GM21619 (cell line): Measurements from ENCODE around the gene PDE7B.
A peak's percentile ranks its signal among the peaks of the same experiment; 100 is the strongest.

Experiments used
- ATAC-seq: cut with Tn5 transposase; IDR thresholded peaks from one replicate; pipeline ENCODE4 v1.9.1; 2021; ENCODE audit not compliant: unreplicated experiment

The PDE7B gene

DNA sequence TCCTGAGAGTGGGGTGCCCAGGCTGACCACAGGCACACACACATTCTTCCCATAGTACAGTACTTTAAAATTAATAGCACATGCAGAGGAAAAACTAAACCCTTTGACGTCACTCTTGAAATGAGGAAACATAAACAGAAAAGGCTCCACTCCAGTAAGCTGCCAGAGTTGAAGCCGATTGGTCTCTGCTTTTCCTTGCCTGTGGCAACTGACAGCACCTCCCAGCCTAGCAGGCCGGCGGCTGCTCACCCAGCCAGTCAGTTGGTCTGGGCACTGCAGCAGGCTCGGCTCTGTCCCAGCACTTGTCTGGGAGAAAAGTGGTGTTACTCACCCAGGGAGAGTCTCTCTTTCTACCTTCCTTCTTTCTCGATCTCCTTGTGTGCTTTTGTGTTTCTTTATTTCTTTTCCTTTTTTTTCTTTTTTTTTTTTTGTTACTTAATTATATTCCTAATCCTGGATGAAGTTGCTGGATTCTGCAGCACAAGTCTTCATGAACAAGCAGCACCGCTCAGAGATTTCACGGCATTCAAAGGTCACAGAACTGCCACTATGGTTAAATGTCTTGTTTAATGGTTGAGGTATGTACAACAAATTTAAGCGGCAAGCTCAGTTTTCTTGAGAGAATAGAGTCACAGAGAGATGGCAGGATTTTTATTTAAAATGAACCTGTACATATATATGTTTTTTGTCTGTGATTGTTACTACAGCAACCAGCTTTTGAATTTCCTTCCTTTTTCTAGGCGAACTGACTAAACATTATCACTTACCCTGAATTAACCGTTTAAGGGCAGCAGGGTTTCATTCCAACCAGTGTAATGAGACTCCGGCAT, at the start of gene PDE7B:
Gene PDE7B (plus strand): TSS at position 260 of the 830 bp plus-strand sequence.
- peak; percentile 83 for ATAC-seq

DNA sequence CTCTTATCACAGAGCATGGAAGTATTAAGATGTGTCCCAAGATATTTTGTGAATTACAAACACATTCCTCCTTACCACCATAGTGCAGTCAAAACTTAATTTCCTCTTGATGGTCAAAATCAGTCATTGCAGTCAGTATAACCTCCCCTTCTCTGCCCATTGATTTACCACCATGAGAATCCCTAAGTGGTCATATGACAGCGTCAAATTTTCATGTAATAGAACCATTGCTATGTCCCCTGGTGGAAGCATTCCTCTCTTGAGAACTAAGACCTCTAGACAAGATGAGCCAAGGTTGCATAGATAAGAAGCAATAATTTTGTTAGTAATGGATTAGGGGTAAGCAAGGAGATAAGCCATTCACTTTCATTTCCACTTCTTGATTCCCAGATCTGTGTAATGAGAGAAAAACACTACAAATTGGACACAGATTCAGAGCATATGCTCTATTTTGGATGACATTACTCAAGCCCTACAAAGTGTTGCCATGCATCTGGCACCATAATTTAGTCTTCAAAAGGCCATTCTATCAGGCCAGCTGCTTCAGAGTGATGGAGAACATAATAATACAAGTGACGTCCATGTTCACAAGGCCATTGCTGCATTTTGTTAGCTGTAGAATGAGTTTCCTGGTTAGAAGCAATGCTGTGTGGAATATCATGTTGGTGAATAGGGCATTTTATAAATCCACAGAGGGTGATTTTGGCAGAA, 49.6 kb upstream of the PDE7B start:
- no peak for ATAC-seq

DNA sequence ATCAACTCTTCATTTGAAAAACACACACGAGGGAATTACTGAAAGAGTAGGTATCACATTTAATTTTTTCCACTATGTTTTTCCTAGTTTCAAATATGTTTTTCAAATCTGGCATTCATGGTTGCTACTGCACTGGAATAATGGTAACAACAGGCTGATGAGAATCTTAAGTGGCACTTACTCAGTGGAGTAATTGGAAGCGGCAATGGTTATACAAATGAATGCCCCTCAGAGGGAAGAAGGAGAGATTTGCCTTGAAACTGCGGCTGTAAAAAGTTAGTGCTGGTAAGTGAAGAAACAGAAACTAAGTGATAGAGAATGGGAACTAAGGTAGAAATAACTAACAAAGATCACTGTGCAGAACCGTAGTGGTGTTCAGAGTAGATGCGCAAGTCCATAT, 41.0 kb upstream of the PDE7B start:
- no peak for ATAC-seq

DNA sequence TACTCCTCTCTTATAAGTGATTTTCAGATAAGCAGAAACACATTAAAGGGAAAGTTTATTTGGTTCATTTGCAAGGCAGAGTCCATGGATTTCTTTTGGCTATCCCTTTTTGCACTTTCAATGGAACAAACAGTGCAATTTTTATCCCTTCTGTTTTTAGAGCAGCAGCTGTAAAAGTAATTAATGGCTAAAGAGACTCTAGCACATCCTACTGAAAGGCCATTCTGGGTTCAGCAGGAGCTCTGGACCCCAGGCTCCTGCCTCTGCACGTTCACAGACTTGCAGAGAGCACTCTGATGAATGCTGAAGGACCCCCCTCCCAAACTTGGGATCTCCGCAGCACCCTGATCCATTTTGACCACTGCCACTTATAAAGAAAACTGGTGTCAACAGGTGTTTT, 40.3 kb upstream of the PDE7B start:
- no peak for ATAC-seq

DNA sequence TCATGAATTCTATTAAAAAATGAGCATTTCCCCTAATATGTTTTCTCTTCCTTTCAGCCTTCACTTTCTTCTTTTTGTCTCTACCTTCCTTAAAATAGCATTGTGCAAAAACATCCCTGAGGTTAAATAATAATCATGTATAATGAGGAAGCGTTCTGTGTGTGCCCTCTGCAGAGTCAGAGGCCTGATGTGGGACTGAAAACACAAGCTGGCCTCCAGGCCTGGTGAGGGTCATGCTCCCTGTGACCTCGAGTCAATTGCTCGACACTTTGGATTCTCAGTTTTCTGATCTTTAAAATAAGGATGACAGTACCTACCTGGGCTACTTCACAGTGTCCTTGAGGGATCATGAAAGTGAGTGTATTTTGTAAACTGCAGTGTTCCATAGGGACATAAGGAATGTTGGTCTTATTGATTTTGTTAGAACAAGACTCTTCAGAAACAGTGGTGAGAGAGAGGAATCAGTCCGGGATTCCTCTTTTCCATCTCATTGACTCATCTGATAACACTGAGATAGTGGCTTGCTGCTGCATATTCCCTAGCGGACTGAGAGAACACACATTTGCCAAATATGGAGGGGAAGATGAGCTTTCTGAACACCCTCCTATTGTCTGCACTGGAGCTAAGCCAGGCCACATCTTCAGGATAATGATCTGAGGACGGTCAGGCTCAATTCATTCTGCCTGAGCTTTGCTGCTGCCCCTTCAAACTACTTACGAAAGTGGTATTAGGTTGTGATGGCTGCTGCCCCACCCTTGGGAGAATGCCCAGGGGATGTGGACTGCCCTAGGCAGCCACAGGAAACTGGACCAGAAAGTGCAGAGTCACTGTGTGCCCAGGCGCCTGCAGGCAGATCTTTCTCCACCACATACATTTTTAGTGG, 39.6 kb upstream of the PDE7B start:
- no peak for ATAC-seq

DNA sequence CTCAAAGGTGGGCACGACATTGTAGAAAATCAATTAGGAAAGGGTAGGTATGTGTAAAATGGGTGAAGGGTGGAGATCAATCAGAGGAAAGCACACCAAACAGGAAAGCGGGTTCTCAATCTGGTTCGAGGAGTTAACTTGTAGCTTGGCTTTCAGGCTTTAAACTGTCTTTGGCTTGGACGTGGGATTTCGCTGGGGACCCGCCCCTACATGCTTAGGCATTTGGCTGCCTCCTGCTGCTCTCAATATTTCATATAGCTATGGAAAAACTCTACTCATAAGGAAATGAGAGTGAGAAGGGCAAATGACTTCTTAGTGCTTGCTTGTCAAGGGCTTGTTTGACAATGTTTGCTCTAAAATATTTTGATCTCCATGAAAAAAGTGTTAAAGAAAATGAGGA, 38.1 kb upstream of the PDE7B start:
- ATAC-seq, result no peak

DNA sequence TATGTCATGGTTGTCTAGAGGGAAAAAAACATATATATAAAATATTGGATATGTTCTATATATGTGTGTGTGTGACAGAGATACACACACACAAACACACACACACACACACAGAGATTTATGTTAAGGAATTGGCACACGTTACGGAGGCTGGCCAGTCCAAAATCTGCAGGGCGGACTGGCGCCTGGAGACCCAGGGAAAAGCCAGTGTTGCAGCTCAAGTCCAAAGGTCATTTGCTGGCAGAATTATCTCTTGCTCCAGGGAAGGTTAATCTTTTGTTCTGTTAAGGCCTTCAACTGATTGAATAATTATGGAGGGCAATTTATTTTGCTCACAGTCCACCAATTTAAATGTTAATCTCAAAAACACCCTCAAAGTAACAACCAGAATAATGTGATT, 37.5 kb upstream of the PDE7B start:
- no peak for ATAC-seq

DNA sequence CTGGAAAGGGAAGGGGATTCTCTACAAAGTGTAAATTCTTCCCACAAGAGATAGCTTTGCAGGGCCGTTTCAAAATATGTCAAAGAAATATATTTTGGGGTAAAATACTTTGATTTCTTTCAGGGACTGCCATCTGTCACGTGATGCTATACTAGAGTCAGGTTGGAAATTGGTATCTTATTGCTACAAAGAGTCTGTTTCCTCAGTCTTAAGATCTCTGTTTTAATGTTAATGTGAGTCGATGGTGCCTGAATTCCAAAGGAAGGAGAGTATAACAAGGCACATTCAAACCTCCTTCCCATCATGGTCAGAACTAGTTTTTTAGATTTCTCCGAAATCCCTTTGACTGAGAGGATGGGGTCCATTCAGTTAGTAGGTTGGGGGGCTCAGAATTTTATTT, 36.3 kb upstream of the PDE7B start:
- ATAC-seq, result no peak

DNA sequence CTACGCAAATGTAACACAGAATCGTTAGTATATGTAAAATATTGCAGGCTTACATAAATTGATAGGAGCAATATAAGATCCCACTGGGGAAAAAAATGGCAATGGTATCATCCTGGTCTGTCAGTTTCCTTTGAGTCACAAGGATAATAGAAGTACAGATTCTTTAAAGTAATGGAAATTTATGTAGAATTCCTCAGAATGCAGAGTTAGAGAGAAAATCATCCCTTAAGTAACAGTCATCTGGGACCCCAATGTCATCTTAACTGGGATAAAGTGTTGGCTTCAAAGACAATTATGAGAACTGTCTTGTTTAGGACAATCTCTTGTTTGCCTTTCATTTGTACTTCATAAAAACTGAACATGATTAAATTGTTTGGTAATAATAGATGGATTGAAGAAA, 34.5 kb upstream of the PDE7B start:
- no peak for ATAC-seq

DNA sequence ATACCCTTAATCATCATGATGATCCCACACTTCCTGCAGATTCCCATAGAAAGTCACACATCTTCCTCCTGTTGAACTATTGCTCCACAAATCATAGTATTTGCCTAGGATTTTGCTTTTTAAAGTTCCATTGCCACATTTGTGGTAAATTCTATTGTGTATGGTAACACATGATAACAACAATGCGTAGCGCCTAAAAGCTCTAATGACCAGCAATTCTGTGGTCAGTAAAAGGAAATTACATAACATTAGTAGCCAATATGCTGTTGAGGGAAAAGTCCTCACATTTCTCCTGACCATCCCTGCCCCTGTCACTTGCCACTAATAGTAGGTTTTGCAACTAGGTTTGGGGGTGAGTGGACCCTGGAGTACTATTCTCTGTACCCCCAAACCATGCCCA, 31.8 kb upstream of the PDE7B start:
- ATAC-seq, result no peak

DNA sequence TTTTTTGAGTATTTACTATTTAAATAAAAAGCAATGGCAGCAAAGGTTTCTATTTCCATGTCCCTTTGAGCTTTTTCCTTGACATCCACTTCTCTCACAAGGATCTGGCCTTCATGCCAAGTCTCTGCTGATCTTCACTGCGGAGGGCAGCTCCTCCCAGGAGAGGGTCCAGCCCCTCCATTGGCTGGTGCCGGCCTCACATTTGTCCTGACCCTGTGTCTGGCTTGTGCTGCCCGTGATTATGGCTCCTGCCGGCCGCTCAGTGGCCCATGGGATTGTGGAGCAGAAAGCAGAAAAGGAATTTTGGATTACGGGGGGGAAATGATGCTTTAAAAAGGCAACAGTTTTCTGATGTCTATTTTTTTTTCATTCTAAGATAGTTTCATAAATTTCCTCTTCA, 31.2 kb upstream of the PDE7B start:
- no peak for ATAC-seq

DNA sequence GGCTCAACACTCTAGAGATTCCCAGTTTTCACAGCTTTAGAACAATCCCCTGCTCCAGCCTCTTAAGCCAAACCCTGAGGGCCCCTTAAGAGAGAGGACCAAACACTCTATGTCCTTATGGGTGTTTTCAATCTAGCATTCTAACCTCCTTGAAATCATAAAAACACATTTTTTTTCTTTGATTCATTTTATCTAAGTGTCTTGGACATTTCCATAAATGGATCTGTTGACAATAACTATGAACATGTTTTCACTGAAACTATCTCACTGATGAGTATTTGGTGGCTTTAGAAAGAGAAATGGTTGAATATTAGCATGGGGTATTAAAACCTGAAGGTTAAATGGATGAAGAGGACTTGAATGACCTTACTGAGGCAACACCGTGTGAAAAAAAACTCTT, 27.6 kb upstream of the PDE7B start:
- ATAC-seq, result no peak

DNA sequence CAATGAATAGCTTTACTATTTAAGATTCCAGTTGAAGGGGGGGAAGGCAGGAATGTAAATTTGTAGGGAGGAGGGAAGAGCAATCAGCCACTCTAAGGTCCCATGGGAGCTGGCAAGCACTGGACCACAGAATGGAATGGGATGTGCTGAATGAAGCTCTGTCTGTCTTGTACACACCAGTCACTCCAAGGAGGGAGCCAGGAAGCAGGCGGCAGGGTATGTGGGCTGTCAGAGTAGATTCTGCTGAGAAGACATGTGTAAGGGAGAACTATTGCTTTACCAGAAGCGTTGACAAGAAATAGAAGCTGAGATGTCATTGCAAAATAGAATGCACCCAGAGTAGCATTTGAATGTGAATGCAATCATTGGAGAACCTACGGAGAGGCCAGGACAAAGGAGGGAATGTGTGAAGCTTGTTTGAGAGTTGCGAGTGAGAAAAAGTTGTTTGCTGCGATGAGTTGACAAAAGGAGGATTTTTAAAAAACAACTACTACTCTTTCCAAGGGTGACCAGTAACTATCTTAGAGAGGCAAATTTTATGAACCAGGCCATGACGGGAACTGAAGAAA, 25.2 kb upstream of the PDE7B start:
- no peak for ATAC-seq

DNA sequence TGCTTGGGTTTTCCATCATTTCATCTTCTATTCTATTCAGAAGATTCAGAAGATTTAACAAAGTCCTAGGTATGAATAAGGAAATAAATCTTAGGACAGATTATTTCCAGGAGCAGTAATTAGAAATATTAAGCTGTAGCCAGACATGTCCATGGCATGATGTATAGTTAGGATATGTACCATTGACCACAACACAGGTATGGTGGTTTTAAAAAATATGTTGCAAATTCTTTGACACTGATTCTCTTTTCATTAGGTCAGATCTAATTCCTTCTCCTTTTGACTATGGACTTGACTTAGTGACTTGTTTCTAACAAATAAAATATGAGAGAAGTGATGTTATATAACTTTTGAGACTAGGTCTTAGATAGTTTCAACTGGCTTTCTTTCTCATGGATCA, 23.5 kb upstream of the PDE7B start:
- ATAC-seq, result no peak

DNA sequence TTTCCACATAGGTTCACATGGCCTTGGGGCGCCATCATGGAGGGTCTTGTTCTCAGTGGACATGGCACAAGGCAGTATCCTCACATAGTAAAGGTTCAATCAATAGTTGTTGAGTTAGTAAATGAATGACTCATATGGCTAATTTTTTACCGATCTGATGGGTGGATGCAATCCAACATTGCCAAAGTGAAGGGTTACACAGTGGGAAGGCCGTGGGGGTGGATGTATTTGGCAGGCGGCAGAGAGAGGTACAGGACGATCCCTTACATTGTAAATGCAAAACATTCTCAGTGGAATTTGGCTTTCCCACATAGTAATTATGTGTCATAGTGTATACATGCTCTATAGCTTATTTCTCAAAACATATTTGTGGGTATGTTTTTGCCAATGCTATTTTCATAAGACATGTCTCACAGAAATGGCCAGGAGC, 21.0 kb upstream of the PDE7B start:
- ATAC-seq, result no peak

DNA sequence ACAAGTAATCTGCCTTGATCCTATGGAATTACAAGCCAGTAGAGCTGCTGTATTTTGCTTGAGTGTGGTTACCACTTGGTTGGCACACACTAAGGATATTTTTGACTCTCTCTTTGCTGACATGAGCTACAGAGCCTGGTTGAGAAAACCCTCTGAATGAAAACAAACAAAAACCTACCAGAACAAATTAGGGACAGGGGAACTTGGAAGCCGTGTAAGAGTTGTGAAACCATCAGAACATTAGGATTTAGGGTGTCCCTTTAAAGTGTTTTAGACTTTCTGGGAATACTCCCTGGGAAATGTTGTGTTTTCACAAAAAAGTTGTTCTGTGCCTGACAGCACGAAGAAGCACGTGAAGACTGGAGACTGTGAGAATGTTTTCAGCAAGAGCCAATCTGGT, 20.5 kb upstream of the PDE7B start:
- no peak for ATAC-seq

DNA sequence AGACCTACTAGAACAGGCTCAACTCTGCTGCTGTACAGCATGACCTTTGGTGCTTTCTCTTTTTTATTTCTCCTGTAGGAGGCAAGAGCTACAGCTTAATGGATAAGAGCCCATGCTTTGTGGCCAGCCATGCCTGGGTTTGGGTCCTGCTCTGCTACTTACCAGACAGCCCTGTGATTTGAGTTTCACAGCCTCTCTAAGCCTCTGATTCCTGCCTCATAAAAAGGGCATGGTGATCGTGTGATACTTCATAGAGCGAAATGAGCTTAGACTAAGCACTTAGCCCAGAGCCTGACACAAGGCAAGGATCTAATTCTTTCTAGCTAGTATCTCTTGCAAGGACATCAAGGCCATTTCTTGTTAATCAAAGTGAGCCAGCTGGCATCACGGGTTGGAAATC, 19.3 kb upstream of the PDE7B start:
- ATAC-seq, result no peak

DNA sequence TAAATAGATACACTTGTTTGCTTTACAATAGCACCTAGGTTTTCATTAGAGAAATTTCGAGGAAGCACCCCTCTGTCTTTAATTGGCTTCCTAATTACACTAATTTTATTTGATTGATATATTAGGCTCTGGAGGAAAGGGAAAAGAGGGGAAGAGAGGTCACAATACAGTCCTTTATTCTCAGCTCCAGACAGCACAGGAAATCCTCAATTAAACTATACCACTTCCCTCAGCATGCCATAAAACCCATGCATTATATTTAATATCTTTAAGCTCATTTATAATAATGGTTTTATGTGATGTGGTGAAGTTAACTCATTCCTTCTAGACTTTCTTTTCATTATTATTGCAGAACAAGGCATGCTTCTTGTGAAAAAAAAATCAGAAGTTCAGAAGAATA, 17.7 kb upstream of the PDE7B start:
- ATAC-seq, result no peak

DNA sequence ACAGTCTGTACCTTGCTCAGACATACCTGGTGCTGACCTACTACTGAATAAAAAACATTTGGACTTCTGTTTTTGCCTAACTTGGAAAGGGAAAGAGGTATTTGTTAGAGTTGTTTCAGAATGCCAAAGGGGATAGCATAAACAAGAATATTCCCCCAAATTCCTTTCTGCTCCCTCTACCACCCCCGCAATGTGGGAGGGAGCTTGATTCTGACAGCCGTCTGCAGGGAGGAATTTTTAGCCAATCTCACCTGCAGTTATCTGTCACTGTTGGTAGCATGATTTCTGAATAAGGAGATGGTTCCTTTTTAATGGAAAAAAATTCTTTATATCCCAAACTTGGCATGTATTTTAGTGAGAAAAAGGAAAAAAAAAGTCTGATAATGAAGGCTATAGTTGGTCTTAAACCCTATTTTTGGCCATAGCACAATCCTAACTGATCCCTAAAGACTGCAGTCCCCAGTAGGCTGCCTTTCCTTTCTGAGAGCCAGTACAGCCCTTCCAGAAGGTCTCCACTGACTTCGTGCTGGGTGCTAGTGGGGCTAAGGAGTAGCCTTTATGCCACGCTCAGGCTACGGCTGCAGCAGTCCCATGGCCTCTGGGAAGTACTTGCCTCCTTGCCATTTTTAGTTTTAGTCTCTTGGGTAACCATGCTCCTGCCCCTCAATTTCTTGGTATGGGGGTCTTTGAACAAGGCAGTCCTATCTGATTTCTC, 13.6 kb upstream of the PDE7B start:
- ATAC-seq, result no peak

DNA sequence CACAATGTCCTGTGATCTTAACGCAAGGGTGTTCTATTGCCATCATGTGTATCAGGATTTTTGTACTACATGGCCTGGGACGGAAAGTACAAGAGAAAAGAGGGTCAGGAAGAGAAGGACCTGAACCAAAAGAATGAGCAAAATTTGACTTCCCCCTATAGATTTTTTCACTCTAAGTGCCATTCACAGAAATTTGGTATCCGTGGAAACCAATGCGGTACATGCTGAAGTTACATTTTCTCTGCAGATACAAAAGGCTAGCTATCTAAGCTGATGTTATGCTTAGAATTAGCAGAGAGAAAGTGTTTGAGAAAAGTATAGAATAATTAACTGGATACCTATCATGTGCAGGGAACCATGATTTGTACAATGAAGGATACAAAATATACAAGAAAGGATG, 12.4 kb upstream of the PDE7B start:
- no peak for ATAC-seq
